Measurements from ENCODE around the gene LGI2. TPM values are rescaled to one million over a fixed set of nuclear protein-coding genes. Genes with fewer than 3 reads are reported as not detected.

LGI2 gene
- total and polyA plus RNA-seq, 7 donors = 0.23 to 6.7 (median 1.8) TPM; not detected in 1

DNA sequence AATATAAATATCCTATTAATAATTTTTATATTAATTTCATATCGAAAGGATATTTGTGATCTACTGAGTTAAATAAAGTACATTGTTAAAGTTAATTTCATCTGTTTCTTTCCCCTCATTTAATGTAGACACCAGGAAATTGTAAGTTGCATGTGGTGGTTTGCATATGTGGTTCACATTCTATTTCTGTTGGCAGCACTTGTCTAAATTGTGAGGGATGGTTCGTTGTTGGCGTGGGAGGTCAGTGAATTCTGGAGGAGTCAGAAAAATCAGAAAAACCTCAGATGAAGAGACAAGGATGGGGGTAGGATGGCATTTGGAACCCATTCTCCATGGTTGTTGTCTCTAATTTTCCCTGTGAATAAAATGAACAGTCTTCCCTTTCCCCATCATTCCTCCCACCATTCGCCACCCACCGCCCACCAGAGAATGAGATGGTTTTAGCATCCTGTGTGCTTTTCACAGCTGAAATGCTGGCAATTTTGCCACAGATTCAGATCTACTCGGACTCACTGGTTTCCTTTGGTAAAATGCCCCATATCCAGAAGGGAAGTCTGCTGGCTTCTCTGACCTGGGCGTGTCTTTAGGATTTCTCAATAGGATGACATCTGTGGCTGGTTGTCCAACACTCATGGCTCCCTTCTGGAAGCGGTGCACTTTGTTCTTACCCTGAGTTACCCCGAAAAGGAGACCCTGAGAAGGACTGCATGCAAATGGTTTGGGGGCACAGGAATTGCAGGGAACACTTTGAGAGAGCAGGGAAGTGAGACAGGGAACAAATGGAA, 52.3 kb downstream of the LGI2 start:
- Histone ChIP-seq H3K27ac (peak overlapping the region in 3 of 4 donors; percentile 49 to 68 (median 62)), H3K27me3 (no peaks in the 10 kb centered on the region), H3K9me3 (no peaks in the 10 kb centered on the region), H3K4me1 (peaks cover 0 to 15% (median 7%) of the 10 kb centered on the region in 4 donors), H3K4me3 (no peak overlapping the region), H3K36me3 (no peaks in the 10 kb centered on the region)
- TF ChIP-seq, protein P1, sequence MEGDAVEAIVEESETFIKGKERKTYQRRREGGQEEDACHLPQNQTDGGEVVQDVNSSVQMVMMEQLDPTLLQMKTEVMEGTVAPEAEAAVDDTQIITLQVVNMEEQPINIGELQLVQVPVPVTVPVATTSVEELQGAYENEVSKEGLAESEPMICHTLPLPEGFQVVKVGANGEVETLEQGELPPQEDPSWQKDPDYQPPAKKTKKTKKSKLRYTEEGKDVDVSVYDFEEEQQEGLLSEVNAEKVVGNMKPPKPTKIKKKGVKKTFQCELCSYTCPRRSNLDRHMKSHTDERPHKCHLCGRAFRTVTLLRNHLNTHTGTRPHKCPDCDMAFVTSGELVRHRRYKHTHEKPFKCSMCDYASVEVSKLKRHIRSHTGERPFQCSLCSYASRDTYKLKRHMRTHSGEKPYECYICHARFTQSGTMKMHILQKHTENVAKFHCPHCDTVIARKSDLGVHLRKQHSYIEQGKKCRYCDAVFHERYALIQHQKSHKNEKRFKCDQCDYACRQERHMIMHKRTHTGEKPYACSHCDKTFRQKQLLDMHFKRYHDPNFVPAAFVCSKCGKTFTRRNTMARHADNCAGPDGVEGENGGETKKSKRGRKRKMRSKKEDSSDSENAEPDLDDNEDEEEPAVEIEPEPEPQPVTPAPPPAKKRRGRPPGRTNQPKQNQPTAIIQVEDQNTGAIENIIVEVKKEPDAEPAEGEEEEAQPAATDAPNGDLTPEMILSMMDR (IDR thresholded peaks at IDR 0.05) = no peak
- peak in 1 of 4 donors; percentile 12 for TF ChIP-seq POLR2AphosphoS5 (IDR thresholded peaks at IDR 0.05)
- WGBS, 2 donors = 74 to 88% methylated on average over 9 of the region's 9 CpGs
- no peak for DNase-seq
- intact Hi-C loops (cut with DNase I) = loop anchor here (5.0 kb wide), 1 partner anchor 491 kb away; no protein-coding TSS in a partner anchor

- peaks cover 0 to 12% (median 5%) of the 10 kb centered on the region in 4 donors for H3K4me1 ChIP-seq
- H3K9me3 ChIP-seq = no peaks in the 10 kb centered on the region
- WGBS, 2 donors = 41 to 74% methylated on average over 4 of the region's 4 CpGs
- no peak for DNase-seq
- H3K4me3 ChIP-seq = no peak overlapping the region
- H3K27ac ChIP-seq = no peak overlapping the region
- no peaks in the 10 kb centered on the region for H3K27me3 ChIP-seq
- TF ChIP-seq POLR2AphosphoS5 (IDR thresholded peaks at IDR 0.05) (no peak), EP300 (IDR thresholded peaks at IDR 0.05) (no peak), POLR2A (IDR thresholded peaks at IDR 0.05) (no peak)
- TF ChIP-seq, protein P1 (IDR thresholded peaks at IDR 0.05) = no peak
- H3K36me3 ChIP-seq = no peaks in the 10 kb centered on the region
- intact Hi-C loops (cut with DNase I) = loop anchor here (5.0 kb wide), 1 partner anchor 488 kb away; no protein-coding TSS in a partner anchor
Observed at GRCh38 chr4:24975510-24975909, 55.2 kb downstream of the LGI2 start.

DNA sequence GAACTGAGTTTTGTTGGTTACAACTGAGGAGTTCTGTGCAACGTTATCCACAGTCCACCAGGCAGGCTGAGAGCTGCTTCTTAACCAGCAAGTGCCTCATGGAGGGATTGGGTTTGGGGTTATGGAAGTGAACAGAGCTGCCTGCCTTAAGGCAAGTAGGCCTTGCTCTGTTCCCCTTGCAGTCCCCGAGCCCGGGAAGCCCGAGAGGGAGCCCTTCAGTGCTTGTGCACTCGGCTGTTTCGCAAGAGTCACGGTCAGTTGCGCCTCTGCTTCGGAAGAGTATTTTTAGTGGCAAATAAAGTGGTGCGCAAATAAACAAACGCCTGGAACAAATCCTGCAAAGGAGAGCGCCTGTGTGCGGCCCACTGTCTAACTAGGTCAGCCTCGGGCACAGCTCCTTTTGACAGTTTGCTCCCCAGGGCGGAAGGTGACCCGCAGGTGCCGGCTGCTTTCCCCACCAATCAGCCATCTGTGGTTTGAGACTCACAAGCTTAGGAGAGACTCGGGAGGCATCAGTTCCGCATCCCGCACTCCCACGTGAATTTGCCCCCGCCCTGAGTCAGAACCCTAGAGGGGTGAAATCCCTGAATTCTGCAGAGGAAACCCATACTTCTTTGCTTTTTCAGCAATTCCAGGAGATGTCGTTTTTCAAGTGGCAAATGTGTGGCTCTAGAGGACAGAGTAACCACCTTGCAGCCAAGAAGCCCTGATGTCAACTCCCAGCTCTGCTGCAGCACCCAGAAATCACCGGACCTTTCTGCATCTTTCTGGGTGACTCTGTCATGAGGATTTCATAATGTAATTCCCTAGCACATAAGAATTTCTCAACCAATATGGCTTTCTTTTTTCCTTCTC, 56.8 kb downstream of the LGI2 start:
- intact Hi-C loops (cut with DNase I) = no loop called here
- Histone ChIP-seq H3K27ac (peak overlapping the region in 2 of 4 donors; percentile 42 to 53), H3K4me3 (no peak overlapping the region), H3K9me3 (no peaks in the 10 kb centered on the region), H3K27me3 (no peaks in the 10 kb centered on the region), H3K4me1 (peaks cover 0 to 8% (median 0%) of the 10 kb centered on the region in 4 donors), H3K36me3 (no peaks in the 10 kb centered on the region)
- WGBS, 2 donors = 36 to 74% methylated on average over 24 of the region's 24 CpGs
- DNase-seq = peak; percentile 79
- TF ChIP-seq POLR2AphosphoS5 (IDR thresholded peaks at IDR 0.05) (no peak), POLR2A (IDR thresholded peaks at IDR 0.05) (no peak), EP300 (IDR thresholded peaks at IDR 0.05) (no peak)
- TF ChIP-seq, protein P1 (IDR thresholded peaks at IDR 0.05) = no peak

DNA sequence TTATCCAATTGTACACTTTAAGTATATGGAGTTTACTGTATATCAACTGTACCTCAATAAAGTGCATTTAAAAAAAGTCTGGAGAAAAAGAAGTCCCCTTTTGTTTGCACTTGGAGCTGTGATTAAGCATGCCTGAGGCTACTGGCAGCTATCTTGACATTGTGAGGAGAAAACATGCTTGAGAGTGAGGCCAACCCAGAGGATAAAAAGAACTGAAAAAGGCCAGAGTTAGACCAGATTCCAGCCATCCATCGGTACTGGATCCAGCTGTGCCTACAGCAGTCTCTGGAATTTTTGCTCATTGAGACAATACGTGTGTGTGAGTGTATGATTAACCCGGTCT, 57.4 kb downstream of the LGI2 start:
- Histone ChIP-seq H3K27ac (peak overlapping the region in 2 of 4 donors; percentile 42 to 53), H3K4me3 (no peak overlapping the region), H3K9me3 (no peaks in the 10 kb centered on the region), H3K4me1 (peaks cover 0 to 8% (median 0%) of the 10 kb centered on the region in 4 donors), H3K27me3 (no peaks in the 10 kb centered on the region), H3K36me3 (no peaks in the 10 kb centered on the region)
- 19 to 40% methylated on average over 3 of the region's 3 CpGs for WGBS, 2 donors
- no peak for DNase-seq
- intact Hi-C loops (cut with DNase I) = no loop called here
- TF ChIP-seq POLR2A (IDR thresholded peaks at IDR 0.05) = no peak
- no peak for TF ChIP-seq POLR2AphosphoS5 (IDR thresholded peaks at IDR 0.05)
- TF ChIP-seq, protein P1 (IDR thresholded peaks at IDR 0.05) = no peak
- no peak for TF ChIP-seq EP300 (IDR thresholded peaks at IDR 0.05)
